BE2C (cell line): Measurements from ENCODE around the gene GSG1L. TPM values are rescaled to one million over a fixed set of nuclear protein-coding genes. Genes with fewer than 3 reads are reported as not detected.

Source experiments
- DNase-seq: peaks from one replicate; pipeline ENCODE4 v3.0.0-alpha.2; 2020
- H3K27me3 ChIP-seq: fragments of 250-450 bp; sonication (Bioruptor Pico); 2 replicates; pipeline ENCODE4 v1.5.1; 2020; ENCODE audit warnings: mild to moderate bottlenecking
- H3K36me3 ChIP-seq: fragments of 250-450 bp; sonication (Bioruptor Pico); 2 replicates; pipeline ENCODE4 v1.5.1; 2020; ENCODE audit warnings: mild to moderate bottlenecking
- H3K4me1 ChIP-seq: fragments of 250-450 bp; sonication (Bioruptor Pico); 2 replicates; pipeline ENCODE4 v1.5.1; 2020
- H3K4me3 ChIP-seq: 2 replicates; pipeline ENCODE4 v1.5.1; 2011; ENCODE audit warnings: low read depth, low read length
- H3K9me3 ChIP-seq: fragments of 250-450 bp; sonication (Bioruptor Pico); 2 replicates; pipeline ENCODE4 v1.5.1; 2020
- polyA plus RNA-seq: library from polyadenylated mRNA; unstranded; fragments of >200 nt; gene quantifications from one replicate; pipeline ENCODE4 v1.2.1, GENCODE V29; 2012; ENCODE audit warnings: low read depth, missing spikeins; ENCODE audit not compliant: insufficient read length, insufficient read depth
- TF ChIP-seq, protein P1 (sequence below): IDR thresholded peaks from 2 replicates; pipeline ENCODE4 v1.5.1; 2012; ENCODE audit warnings: mild to moderate bottlenecking, low read depth, low read length

The GSG1L gene
- not detected for polyA plus RNA-seq

GRCh38 chr16:28063591-28064061, at the start of gene GSG1L:
GSG1L (minus strand) TSS chr16:28063714; CDS start chr16:28063424, 290 bp downstream.
- Histone ChIP-seq H3K9me3 (no peaks in the 10 kb centered on the region), H3K4me3 (no peak within 1 kb of the TSS), H3K4me1 (no peaks in the 10 kb centered on the region), H3K36me3 (no peaks in the 10 kb centered on the region), H3K27me3 (peaks cover 76% of the 10 kb centered on the region)
- DNase-seq, result no peak
- TF ChIP-seq, protein P1, sequence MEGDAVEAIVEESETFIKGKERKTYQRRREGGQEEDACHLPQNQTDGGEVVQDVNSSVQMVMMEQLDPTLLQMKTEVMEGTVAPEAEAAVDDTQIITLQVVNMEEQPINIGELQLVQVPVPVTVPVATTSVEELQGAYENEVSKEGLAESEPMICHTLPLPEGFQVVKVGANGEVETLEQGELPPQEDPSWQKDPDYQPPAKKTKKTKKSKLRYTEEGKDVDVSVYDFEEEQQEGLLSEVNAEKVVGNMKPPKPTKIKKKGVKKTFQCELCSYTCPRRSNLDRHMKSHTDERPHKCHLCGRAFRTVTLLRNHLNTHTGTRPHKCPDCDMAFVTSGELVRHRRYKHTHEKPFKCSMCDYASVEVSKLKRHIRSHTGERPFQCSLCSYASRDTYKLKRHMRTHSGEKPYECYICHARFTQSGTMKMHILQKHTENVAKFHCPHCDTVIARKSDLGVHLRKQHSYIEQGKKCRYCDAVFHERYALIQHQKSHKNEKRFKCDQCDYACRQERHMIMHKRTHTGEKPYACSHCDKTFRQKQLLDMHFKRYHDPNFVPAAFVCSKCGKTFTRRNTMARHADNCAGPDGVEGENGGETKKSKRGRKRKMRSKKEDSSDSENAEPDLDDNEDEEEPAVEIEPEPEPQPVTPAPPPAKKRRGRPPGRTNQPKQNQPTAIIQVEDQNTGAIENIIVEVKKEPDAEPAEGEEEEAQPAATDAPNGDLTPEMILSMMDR, result no peak

DNA sequence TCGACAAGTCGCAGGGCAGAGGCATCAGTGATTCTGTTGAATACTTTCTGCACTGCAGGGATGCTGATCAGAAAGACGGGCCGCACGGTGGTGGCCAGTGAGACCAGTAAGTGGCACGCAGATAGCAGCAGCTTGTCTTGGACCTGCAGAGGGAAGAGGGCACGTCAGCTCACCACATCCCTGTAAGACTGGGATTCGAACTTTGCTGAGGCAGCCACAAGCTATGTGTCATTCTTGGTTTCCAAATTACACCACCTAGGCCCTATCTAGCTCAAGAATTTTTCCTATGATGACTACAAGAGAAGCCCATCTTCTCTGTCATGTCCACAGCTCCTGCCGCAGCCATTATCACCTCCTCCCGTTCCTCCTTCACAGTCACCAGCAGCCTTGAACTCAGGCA, 49.4 kb upstream of the GSG1L start:
- TF ChIP-seq, protein P1, result no peak
- DNase-seq, result no peak

GRCh38 chr16:28110977-28111376, 47.5 kb upstream of the GSG1L start:
- no peaks in the 10 kb centered on the region for H3K9me3 ChIP-seq
- no peaks in the 10 kb centered on the region for H3K4me1 ChIP-seq
- TF ChIP-seq, protein P1, result no peak
- no peak for DNase-seq
- no peak overlapping the region for H3K4me3 ChIP-seq
- H3K36me3 ChIP-seq, result peaks cover 83% of the 10 kb centered on the region
- no peaks in the 10 kb centered on the region for H3K27me3 ChIP-seq

More for the DNA sequence above, 49.4 kb upstream of the GSG1L start:
- H3K27me3 ChIP-seq, result no peaks in the 10 kb centered on the region
- H3K4me3 ChIP-seq, result no peak overlapping the region
- peaks cover 82% of the 10 kb centered on the region for H3K36me3 ChIP-seq
- H3K9me3 ChIP-seq, result no peaks in the 10 kb centered on the region
- H3K4me1 ChIP-seq, result no peaks in the 10 kb centered on the region

DNA sequence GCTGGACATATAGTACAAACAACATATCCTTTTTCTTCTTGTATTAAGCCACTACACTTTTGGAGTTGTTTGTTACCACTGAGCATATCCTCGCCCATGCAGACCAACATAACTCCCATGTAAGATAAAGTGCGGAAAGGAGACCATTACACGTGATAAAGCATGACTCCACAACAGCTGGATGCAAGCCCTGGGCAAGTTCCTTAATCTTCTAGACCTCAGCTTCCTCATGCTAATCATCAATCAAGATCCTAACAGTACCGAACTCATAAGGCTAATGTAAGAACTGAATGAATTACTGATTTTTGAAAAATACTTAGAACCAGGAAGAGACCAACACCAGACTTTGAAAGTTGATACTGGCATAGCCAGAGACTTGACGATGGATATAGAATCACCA, 47.0 kb upstream of the GSG1L start:
- H3K4me3 ChIP-seq, result no peak overlapping the region
- TF ChIP-seq, protein P1, result no peak
- H3K4me1 ChIP-seq, result no peaks in the 10 kb centered on the region
- no peaks in the 10 kb centered on the region for H3K27me3 ChIP-seq
- DNase-seq, result no peak
- H3K36me3 ChIP-seq, result peaks cover 83% of the 10 kb centered on the region
- no peaks in the 10 kb centered on the region for H3K9me3 ChIP-seq

DNA sequence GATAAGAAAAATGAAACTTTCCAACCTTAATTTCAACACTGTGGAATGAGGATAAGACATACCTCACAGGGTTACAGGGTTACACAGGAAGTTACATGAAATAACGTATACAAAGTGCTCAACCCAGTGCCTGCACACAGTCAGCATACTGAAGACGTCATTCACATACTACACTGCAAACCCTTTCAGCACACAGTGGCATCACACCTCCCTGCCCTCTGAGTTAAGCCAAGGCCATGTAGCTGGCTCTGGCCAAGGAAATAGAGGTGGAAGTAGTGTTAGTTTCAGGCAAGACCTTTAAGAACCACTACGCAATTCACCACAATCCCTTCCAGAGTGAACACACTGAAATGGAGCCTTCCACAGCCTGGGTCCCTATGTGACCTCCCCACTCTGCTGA, 46.6 kb upstream of the GSG1L start:
- H3K4me3 ChIP-seq, result no peak overlapping the region
- no peaks in the 10 kb centered on the region for H3K27me3 ChIP-seq
- H3K4me1 ChIP-seq, result no peaks in the 10 kb centered on the region
- H3K36me3 ChIP-seq, result peaks cover 85% of the 10 kb centered on the region
- no peak for DNase-seq
- TF ChIP-seq, protein P1, result no peak
- no peaks in the 10 kb centered on the region for H3K9me3 ChIP-seq

- Histone ChIP-seq H3K27me3 (no peaks in the 10 kb centered on the region), H3K9me3 (no peaks in the 10 kb centered on the region), H3K36me3 (peaks cover 89% of the 10 kb centered on the region), H3K4me3 (no peak overlapping the region), H3K4me1 (no peaks in the 10 kb centered on the region)
- DNase-seq, result no peak
- TF ChIP-seq, protein P1, result no peak
Measured at GRCh38 chr16:28108590-28109247, 45.2 kb upstream of the GSG1L start.
